Astrocyte (in vitro differentiated cells and primary cell): ENCODE measurements around the gene COLEC11. TPM values are rescaled to one million over a fixed set of nuclear protein-coding genes. Genes with fewer than 3 reads are reported as not detected.

Experiments used
- DNase-seq: peaks from one replicate; pipeline ENCODE4 v3.0.0-alpha.2; 2010; ENCODE audit warnings: low read depth
- FAIRE-seq: peaks from 2 replicates; lab custom pipeline; 2011; peaks lifted over from hg19 to GRCh38; lab: Jason Lieb, UNC
- H2AFZ ChIP-seq: 2 replicates; pipeline ENCODE4 v1.6.0; 2012; ENCODE audit warnings: low read depth, low read length, inconsistent platforms
- H3K27ac ChIP-seq: 2 replicates; pipeline ENCODE4 v1.5.1; 2011; ENCODE audit warnings: low read depth, low read length, inconsistent platforms
- H3K27me3 ChIP-seq: 2 replicates; pipeline ENCODE4 v1.6.0; 2011; ENCODE audit warnings: low read length, inconsistent platforms; ENCODE audit not compliant: insufficient read depth
- H3K36me3 ChIP-seq: 2 replicates; pipeline ENCODE4 v1.5.1; 2011; ENCODE audit warnings: low read length, inconsistent platforms; ENCODE audit not compliant: insufficient read depth
- H3K4me1 ChIP-seq: 2 replicates; pipeline ENCODE4 v1.5.1; 2011; ENCODE audit warnings: low read length, inconsistent platforms; ENCODE audit not compliant: insufficient read depth
- H3K4me2 ChIP-seq: 2 replicates; pipeline ENCODE4 v1.6.0; 2012; ENCODE audit warnings: low read length, inconsistent platforms
- H3K4me3 ChIP-seq: 2 replicates; pipeline ENCODE4 v1.5.1; 2011; ENCODE audit warnings: low read depth, mild to moderate bottlenecking, low read length, inconsistent platforms; ENCODE audit not compliant: insufficient read depth
- H3K79me2 ChIP-seq: 2 replicates; pipeline ENCODE4 v1.6.0; 2012; ENCODE audit warnings: mild to moderate bottlenecking, low read length, inconsistent platforms; ENCODE audit not compliant: insufficient read depth
- H3K9ac ChIP-seq: 2 replicates; pipeline ENCODE4 v1.6.0; 2012; ENCODE audit warnings: mild to moderate bottlenecking, low read length, inconsistent platforms
- H3K9me3 ChIP-seq: 2 replicates; pipeline ENCODE4 v1.5.1; 2012; ENCODE audit warnings: low read depth, mild to moderate bottlenecking, low read length, inconsistent platforms; ENCODE audit not compliant: insufficient read depth
- H4K20me1 ChIP-seq: 2 replicates; pipeline ENCODE4 v1.6.0; 2012; ENCODE audit warnings: low read length, inconsistent platforms; ENCODE audit not compliant: insufficient read depth
- H3K27ac Mint-ChIP-seq: one replicate; pipeline ENCODE4 v1.8.0; 2021; ENCODE audit warnings: mild to moderate bottlenecking, mixed read lengths; ENCODE audit not compliant: unreplicated experiment
- H3K27me3 Mint-ChIP-seq: one replicate; pipeline ENCODE4 v1.8.0; 2021; ENCODE audit warnings: low read depth, mixed read lengths; ENCODE audit not compliant: unreplicated experiment
- H3K36me3 Mint-ChIP-seq: one replicate; pipeline ENCODE4 v1.8.0; 2021; ENCODE audit warnings: low read depth, mixed read lengths; ENCODE audit not compliant: unreplicated experiment
- H3K4me1 Mint-ChIP-seq: one replicate; pipeline ENCODE4 v1.8.0; 2021; ENCODE audit warnings: low read depth, mixed read lengths; ENCODE audit not compliant: unreplicated experiment
- H3K4me3 Mint-ChIP-seq: one replicate; pipeline ENCODE4 v1.8.0; 2021; ENCODE audit warnings: mild to moderate bottlenecking, moderate library complexity, mixed read lengths; ENCODE audit not compliant: unreplicated experiment
- H3K9me3 Mint-ChIP-seq: one replicate; pipeline ENCODE4 v1.8.0; 2021; ENCODE audit warnings: mild to moderate bottlenecking, mixed read lengths; ENCODE audit not compliant: unreplicated experiment
- CTCF ChIP-seq: IDR thresholded peaks from 2 replicates; pipeline ENCODE4 v1.5.1; 2011; ENCODE audit warnings: low read depth, mild to moderate bottlenecking, inconsistent platforms, low read length, moderate library complexity; ENCODE audit not compliant: insufficient read depth
- EZH2 ChIP-seq: IDR thresholded peaks from 2 replicates; pipeline ENCODE4 v1.6.1; 2012; ENCODE audit warnings: mild to moderate bottlenecking, low read length, inconsistent platforms; ENCODE audit not compliant: insufficient read depth
- total RNA-seq: library from RNA; stranded (reverse); gene quantifications from 2 replicates; pipeline ENCODE4 v1.2.1, GENCODE V29; 2021

Gene COLEC11
- total RNA-seq, 1 donor from 2014 or later = not detected

- H3K9ac ChIP-seq = no peak overlapping the region
- no peak overlapping the region for H3K27ac ChIP-seq
- H3K4me2 ChIP-seq = no peak overlapping the region
- H3K4me3 ChIP-seq = no peak overlapping the region
- Mint-ChIP-seq H3K4me1 (no peaks in the 10 kb centered on the region), H3K27me3 (peaks cover 38% of the 10 kb centered on the region), H3K4me3 (no peak overlapping the region), H3K27ac (no peak overlapping the region), H3K36me3 (no peaks in the 10 kb centered on the region), H3K9me3 (peaks cover 3% of the 10 kb centered on the region)
- no peak overlapping the region for H2AFZ ChIP-seq
- FAIRE-seq (no peak), DNase-seq (no peak)
- TF ChIP-seq CTCF (no peak), EZH2 (no peak)
- no peaks in the 10 kb centered on the region for H3K36me3 ChIP-seq
- no peaks in the 10 kb centered on the region for H3K79me2 ChIP-seq
- no peaks in the 10 kb centered on the region for H3K9me3 ChIP-seq
- no peaks in the 10 kb centered on the region for H4K20me1 ChIP-seq
- H3K27me3 ChIP-seq = no peaks in the 10 kb centered on the region
- H3K4me1 ChIP-seq = no peaks in the 10 kb centered on the region
Measured at GRCh38 chr2:3633982-3634595, 39.2 kb downstream of the COLEC11 start.

- H3K4me2 ChIP-seq = no peak overlapping the region
- Mint-ChIP-seq H3K27ac (no peak overlapping the region), H3K9me3 (peaks cover 3% of the 10 kb centered on the region), H3K36me3 (no peaks in the 10 kb centered on the region), H3K27me3 (peaks cover 40% of the 10 kb centered on the region), H3K4me3 (no peak overlapping the region), H3K4me1 (no peaks in the 10 kb centered on the region)
- no peak overlapping the region for H3K9ac ChIP-seq
- no peaks in the 10 kb centered on the region for H3K4me1 ChIP-seq
- H3K36me3 ChIP-seq = no peaks in the 10 kb centered on the region
- H3K9me3 ChIP-seq = no peaks in the 10 kb centered on the region
- no peaks in the 10 kb centered on the region for H4K20me1 ChIP-seq
- H3K27me3 ChIP-seq = no peaks in the 10 kb centered on the region
- H3K79me2 ChIP-seq = no peaks in the 10 kb centered on the region
- no peak overlapping the region for H2AFZ ChIP-seq
- H3K27ac ChIP-seq = no peak overlapping the region
- no peak overlapping the region for H3K4me3 ChIP-seq
- FAIRE-seq (no peak), DNase-seq (no peak)
- TF ChIP-seq EZH2 (no peak), CTCF (no peak)
Measured at GRCh38 chr2:3634596-3635121, 39.7 kb downstream of the COLEC11 start.
